Measurements from ENCODE around the gene PLCB1. TPM values are rescaled to one million over a fixed set of nuclear protein-coding genes. Genes with fewer than 3 reads are reported as not detected.

Gene PLCB1
- total RNA-seq, 1 donor = 35.4 TPM

DNA sequence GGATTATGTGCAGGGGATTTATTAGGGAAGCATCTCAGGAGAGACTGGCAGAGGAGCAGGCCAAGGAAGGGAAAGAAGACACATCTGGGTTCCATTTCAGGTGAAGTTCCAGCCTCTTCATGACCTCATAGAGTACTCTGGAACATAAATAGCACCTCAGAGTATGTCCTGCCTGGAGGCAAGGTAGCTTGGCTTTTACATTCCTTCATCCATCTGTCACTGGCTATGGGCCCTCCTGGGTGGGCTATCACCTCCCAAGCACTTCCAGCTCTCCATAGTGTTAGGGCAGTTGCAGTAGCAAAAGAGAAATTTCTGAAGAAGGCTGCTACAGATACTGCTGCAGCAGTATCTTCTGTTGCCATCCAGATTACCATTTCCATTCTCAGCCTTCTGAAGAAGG lies 116.0 kb downstream of the PLCB1 start:
- TF ChIP-seq CTCF (IDR thresholded peaks at IDR 0.05; ENCODE audit: insufficient read depth, low read depth, low read length) = no peak
- no peak overlapping the region for H3K4me3 ChIP-seq (ENCODE audit: low read depth, low read length)
- DNase-seq (ENCODE audit: low read depth) = no peak

GRCh38 chr20:8249634-8250033 lies 117.6 kb downstream of the PLCB1 start:
- H3K4me3 ChIP-seq (ENCODE audit: low read depth, low read length) = no peak overlapping the region
- no peak for DNase-seq (ENCODE audit: low read depth)
- TF ChIP-seq CTCF (IDR thresholded peaks at IDR 0.05; ENCODE audit: insufficient read depth, low read depth, low read length) = no peak

- no peak for DNase-seq (ENCODE audit: low read depth)
- TF ChIP-seq CTCF (IDR thresholded peaks at IDR 0.05; ENCODE audit: insufficient read depth, low read depth, low read length) = no peak
- no peak overlapping the region for H3K4me3 ChIP-seq (ENCODE audit: low read depth, low read length)
Observed at GRCh38 chr20:8250539-8251200, 118.6 kb downstream of the PLCB1 start.

DNA sequence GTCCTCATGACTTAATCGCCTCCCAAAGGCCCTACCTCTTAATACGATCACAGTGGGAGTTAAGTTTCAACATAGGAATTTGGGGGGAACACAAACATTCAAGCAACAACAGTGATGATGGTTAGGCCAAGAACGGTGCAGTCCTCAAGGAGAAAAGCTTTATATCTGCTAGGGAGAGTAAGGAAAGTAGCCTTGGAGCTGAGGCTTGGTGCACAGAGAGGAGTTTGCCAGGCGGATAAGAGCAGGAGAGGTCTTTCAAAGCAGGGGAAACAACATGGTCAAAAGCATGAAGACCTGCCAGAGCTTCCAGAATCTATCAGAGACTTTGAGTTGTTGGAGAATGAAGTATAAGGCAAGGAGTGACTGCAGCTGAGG lies 119.1 kb downstream of the PLCB1 start:
- TF ChIP-seq CTCF (IDR thresholded peaks at IDR 0.05; ENCODE audit: insufficient read depth, low read depth, low read length) = no peak
- no peak overlapping the region for H3K4me3 ChIP-seq (ENCODE audit: low read depth, low read length)
- no peak for DNase-seq (ENCODE audit: low read depth)

DNA sequence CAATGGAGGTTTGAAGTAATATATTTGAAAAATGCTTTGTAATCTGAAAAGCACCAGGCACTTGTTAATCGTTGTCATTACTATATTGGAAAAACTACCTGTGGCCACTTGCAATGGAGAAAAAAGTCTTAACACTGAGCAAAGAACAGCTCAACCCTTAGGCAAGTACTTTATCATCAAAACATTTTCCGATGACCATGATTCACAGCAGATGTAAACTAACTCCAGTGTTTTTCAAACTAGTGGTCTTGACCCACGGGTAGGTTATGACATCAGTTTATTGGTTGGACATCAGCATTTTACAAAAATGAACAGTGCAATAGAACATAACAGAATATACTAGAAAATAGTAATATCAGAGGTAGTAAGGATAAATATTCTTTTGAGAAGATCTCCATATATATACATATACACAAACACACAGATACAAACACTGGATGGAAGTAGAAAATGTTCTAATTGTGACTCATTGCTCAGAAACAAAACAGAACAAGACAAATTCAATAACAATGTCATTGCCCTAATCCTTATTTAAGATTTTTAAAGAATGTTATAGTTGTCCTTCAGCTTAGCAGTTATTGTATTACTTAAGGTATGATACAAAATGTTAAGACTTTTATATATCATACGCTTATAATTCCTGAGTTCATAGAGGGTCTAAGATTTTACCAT lies 123.0 kb downstream of the PLCB1 start:
- DNase-seq (ENCODE audit: low read depth) = peak; percentile 77
- TF ChIP-seq CTCF (IDR thresholded peaks at IDR 0.05; ENCODE audit: insufficient read depth, low read depth, low read length) = no peak
- H3K4me3 ChIP-seq (ENCODE audit: low read depth, low read length) = no peak overlapping the region

GRCh38 chr20:8255945-8256632 lies 124.0 kb downstream of the PLCB1 start:
- no peak for TF ChIP-seq CTCF (IDR thresholded peaks at IDR 0.05; ENCODE audit: insufficient read depth, low read depth, low read length)
- DNase-seq (ENCODE audit: low read depth) = no peak
- H3K4me3 ChIP-seq (ENCODE audit: low read depth, low read length) = no peak overlapping the region

Data from fibroblast of villous mesenchyme (primary cell).